B cell (primary cell): ENCODE results near the gene ALDOA. TPM values are rescaled to one million over a fixed set of nuclear protein-coding genes. Genes with fewer than 3 reads are reported as not detected.

Experiments
- ATAC-seq: fragments of 200-7000 bp; cut with Tn5 transposase; one replicate; pipeline ENCODE4 v1.10.0; 2021; ENCODE audit warnings: low read depth, mild to moderate bottlenecking, moderate number of reproducible peaks, moderate library complexity
- CTCF ChIA-PET: fragments of 350-600 bp; sonication (Branson Sonifier 250); formaldehyde crosslinking; loops from one replicate; lab custom pipeline; 2021; ENCODE audit warnings: antibody characterized with exemption, inconsistent platforms; lab: Charles Lee
- POLR2A ChIA-PET: fragments of 350-600 bp; sonication (Branson Sonifier 250); formaldehyde crosslinking; loops from one replicate; lab custom pipeline; 2021; ENCODE audit warnings: antibody characterized with exemption; lab: Charles Lee
- DNase-seq: peaks from one replicate; pipeline ENCODE4 v3.0.0; 2013
- H2AFZ ChIP-seq: 2 replicates; pipeline ENCODE4 v1.6.1; 2012; ENCODE audit warnings: mild to moderate bottlenecking, low read depth, low read length; ENCODE audit not compliant: insufficient read depth, poor library complexity, severe bottlenecking
- H3K27ac ChIP-seq, 2 donors: 1 replicate in 1 of 2; 2 replicates in 1 of 2; pipeline ENCODE4 v1.5.1; 2012 to 2013; ENCODE audit warnings: low read length in 2 of 2, mild to moderate bottlenecking in 2 of 2, moderate library complexity in 1 of 2
- H3K27me3 ChIP-seq, 4 experiments: fragments of 200-600 bp in 1 of 4; sonication (generic) in 1 of 4; replicated peaks in 1 of 4; 1 replicate in 2 of 4; 2 replicates in 2 of 4; pipeline versions ENCODE4 v1.6.1 to v1.7.0; 2013 to 2016; ENCODE audit warnings: low read length in 3 of 4, mild to moderate bottlenecking in 2 of 4, mixed read lengths in 1 of 4, moderate library complexity in 1 of 4; ENCODE audit not compliant: insufficient read depth in 4 of 4, control insufficient read depth in 3 of 4; ENCODE audit errors: control extremely low read depth in 1 of 4
- H3K36me3 ChIP-seq, 2 experiments: replicated peaks in 1 of 2; 1 replicate in 1 of 2; 2 replicates in 1 of 2; pipeline versions ENCODE4 v1.6.1 to v1.7.1; 2013; ENCODE audit warnings: low read length in 1 of 2; ENCODE audit not compliant: insufficient read depth in 2 of 2, control insufficient read depth in 1 of 2; ENCODE audit errors: control extremely low read depth in 1 of 2, extremely low read depth in 1 of 2
- H3K4me1 ChIP-seq, 2 donors: fragments of 200-600 bp in 1 of 2; sonication (generic) in 1 of 2; 1 replicate in 1 of 2; 2 replicates in 1 of 2; pipeline versions ENCODE4 v1.5.1 to v1.6.1; 2013 to 2017; ENCODE audit warnings: low read length in 2 of 2; ENCODE audit not compliant: control insufficient read depth in 2 of 2, insufficient read depth in 2 of 2
- H3K4me2 ChIP-seq: replicated peaks from 2 replicates; pipeline ENCODE3; 2012; ENCODE audit warnings: mild to moderate bottlenecking, low read depth, low read length; ENCODE audit not compliant: poor library complexity, severe bottlenecking
- H3K4me3 ChIP-seq, 5 experiments: fragments of 200-600 bp in 1 of 5; sonication (generic) in 1 of 5; 1 replicate in 3 of 5; 2 replicates in 2 of 5; pipeline versions ENCODE4 v1.5.1 to v1.7.0; 2011 to 2016; ENCODE audit warnings: low read length in 4 of 5, mild to moderate bottlenecking in 4 of 5, low read depth in 2 of 5, control low read depth in 1 of 5, moderate library complexity in 1 of 5; ENCODE audit not compliant: insufficient read depth in 1 of 5; ENCODE audit errors: control extremely low read depth in 1 of 5, extremely low read depth in 1 of 5
- H3K79me2 ChIP-seq: fragments of 200-600 bp; sonication (generic); one replicate; pipeline ENCODE4 v1.6.0; 2016; ENCODE audit warnings: low read length; ENCODE audit not compliant: control insufficient read depth, insufficient read depth
- H3K9ac ChIP-seq: fragments of 200-600 bp; sonication (generic); 2 replicates; pipeline ENCODE4 v1.6.1; 2017; ENCODE audit warnings: mild to moderate bottlenecking, low read length, moderate library complexity
- H3K9me3 ChIP-seq, 3 donors: one replicate each; pipeline versions ENCODE4 v1.6.1 to v1.7.1; 2013; ENCODE audit warnings: low read length in 2 of 3; ENCODE audit not compliant: control insufficient read depth in 2 of 3, insufficient read depth in 1 of 3; ENCODE audit errors: control extremely low read depth in 1 of 3
- H4K20me1 ChIP-seq: 2 replicates; pipeline ENCODE4 v1.6.0; 2012; ENCODE audit warnings: mild to moderate bottlenecking, low read length; ENCODE audit not compliant: insufficient read depth, control insufficient read depth, poor library complexity, severe bottlenecking
- H3K27ac Mint-ChIP-seq: one replicate; pipeline ENCODE4 v1.8.0; 2021; ENCODE audit warnings: mixed read lengths
- H3K27me3 Mint-ChIP-seq: one replicate; pipeline ENCODE4 v1.8.0; 2021; ENCODE audit warnings: mixed read lengths
- H3K4me1 Mint-ChIP-seq: one replicate; pipeline ENCODE4 v1.8.0; 2021; ENCODE audit warnings: mixed read lengths
- H3K4me3 Mint-ChIP-seq: one replicate; pipeline ENCODE4 v1.8.0; 2021; ENCODE audit warnings: mixed read lengths
- H3K9me3 Mint-ChIP-seq: one replicate; pipeline ENCODE4 v1.8.0; 2022; ENCODE audit warnings: mixed read lengths; ENCODE audit not compliant: insufficient read depth
- WGBS: methylation state at CpG from one replicate; pipeline ENCODE4 v1.1.5; 2013; ENCODE audit warnings: missing lambda C conversion rate; ENCODE audit not compliant: insufficient coverage; 5-methylcytosine and 5-hydroxymethylcytosine counted together
- intact Hi-C: fragments of 100-400 bp; cut with micrococcal nuclease; formaldehyde crosslinking; loops from one replicate; pipeline ENCODE4 v1.10.0; 2022
- polyA plus RNA-seq: library from polyadenylated mRNA; depleted of rRNA; stranded (reverse); fragments of >200 nt; gene quantifications from 2 replicates; pipeline ENCODE4 v1.2.3, GENCODE V29; 2012
- total RNA-seq, 2 donors: library from RNA; stranded (reverse); fragments of 120-200 nt in 1 of 2; gene quantifications; 1 replicate in 1 of 2; 2 replicates in 1 of 2; pipeline versions ENCODE4 v1.2.3 to v1.2.4, GENCODE V29; 2013 to 2022
- TF ChIP-seq, protein P1 (sequence below): fragments of 200-600 bp; IDR thresholded peaks from one replicate; pipeline ENCODE4 v1.8.0; 2022; ENCODE audit warnings: antibody characterized with exemption, mild to moderate bottlenecking

ALDOA gene
- total and polyA plus RNA-seq, 2 donors (not counting 1 experiment from before 2014, with no cell fraction given) = 329 to 343 TPM

DNA sequence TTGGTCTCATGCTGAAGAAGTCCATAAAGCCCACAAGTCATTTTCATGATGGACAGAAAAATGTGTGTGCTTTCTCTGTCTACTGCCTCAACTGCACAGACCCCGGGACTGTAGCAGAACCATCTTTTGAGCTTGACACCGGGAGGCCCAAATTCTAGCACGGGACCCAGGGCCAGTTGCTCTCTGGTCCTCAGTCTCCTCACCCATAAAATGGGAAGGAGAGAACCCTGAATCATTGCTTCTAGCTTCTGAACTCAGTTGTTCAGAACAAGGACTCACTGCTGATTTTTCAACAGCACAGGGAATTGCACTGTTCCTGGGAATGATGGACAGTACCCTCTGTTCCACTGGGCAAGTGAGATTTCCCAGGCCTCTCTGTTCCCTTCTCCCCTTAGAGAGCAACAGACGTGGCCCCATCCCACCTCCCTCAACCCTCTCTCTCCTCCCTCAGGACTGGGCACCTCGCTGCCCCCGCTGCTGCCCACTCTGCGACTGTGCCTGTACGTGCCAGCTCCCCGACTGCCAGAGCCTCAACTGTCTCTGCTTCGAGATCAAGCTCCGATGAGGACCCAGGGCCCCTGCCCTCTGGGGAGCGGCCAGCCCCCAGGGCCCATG lies 2.2 kb upstream of the ALDOA start:
- 50% methylated on average over 9 of the region's 12 CpGs for WGBS
- ChIA-PET CTCF (interaction anchor here (0.7 to 1.5 kb wide), 4 partner anchors 14 to 122 kb away, joined by 3 to 7 read pairs (median 4); no protein-coding TSS in a partner anchor), POLR2A (interaction anchor here (1.1 to 1.5 kb wide), 3 partner anchors 28 to 33 kb away, joined by 3 to 6 read pairs (median 5); partner anchors contain the start of genes TBX6 and YPEL3)
- H3K9me3 ChIP-seq = no peaks in the 10 kb centered on the region
- H3K27ac ChIP-seq = peak overlapping the region; percentile 82 to 88
- peak overlapping the region; percentile 95 for H3K4me2 ChIP-seq
- Mint-ChIP-seq H3K27me3 (no peaks in the 10 kb centered on the region), H3K27ac (peak overlapping the region; percentile 99), H3K4me1 (peaks cover 24% of the 10 kb centered on the region), H3K4me3 (peak overlapping the region; percentile 100), H3K9me3 (no peaks in the 10 kb centered on the region)
- DNase-seq (no peak), ATAC-seq (no peak)
- TF ChIP-seq, protein P1, sequence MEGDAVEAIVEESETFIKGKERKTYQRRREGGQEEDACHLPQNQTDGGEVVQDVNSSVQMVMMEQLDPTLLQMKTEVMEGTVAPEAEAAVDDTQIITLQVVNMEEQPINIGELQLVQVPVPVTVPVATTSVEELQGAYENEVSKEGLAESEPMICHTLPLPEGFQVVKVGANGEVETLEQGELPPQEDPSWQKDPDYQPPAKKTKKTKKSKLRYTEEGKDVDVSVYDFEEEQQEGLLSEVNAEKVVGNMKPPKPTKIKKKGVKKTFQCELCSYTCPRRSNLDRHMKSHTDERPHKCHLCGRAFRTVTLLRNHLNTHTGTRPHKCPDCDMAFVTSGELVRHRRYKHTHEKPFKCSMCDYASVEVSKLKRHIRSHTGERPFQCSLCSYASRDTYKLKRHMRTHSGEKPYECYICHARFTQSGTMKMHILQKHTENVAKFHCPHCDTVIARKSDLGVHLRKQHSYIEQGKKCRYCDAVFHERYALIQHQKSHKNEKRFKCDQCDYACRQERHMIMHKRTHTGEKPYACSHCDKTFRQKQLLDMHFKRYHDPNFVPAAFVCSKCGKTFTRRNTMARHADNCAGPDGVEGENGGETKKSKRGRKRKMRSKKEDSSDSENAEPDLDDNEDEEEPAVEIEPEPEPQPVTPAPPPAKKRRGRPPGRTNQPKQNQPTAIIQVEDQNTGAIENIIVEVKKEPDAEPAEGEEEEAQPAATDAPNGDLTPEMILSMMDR = no peak
- intact Hi-C loops = loop anchor here (10.0 kb wide), 2 partner anchors 311 to 631 kb away; partner anchors contain the start of genes MYL11, SRCAP and TBC1D10B
- peak overlapping the region; percentile 96 for H2AFZ ChIP-seq
- peaks cover 23% of the 10 kb centered on the region for H4K20me1 ChIP-seq
- peak overlapping the region; percentile 73 for H3K9ac ChIP-seq
- H3K4me1 ChIP-seq = peaks cover 16 to 33% of the 10 kb centered on the region in 2 donors
- peaks cover 5 to 13% of the 10 kb centered on the region in 2 experiments for H3K36me3 ChIP-seq
- peaks cover 43% of the 10 kb centered on the region for H3K79me2 ChIP-seq
- peak overlapping the region in 4 of 5 experiments; percentile 73 to 96 (median 89) for H3K4me3 ChIP-seq
- H3K27me3 ChIP-seq = no peaks in the 10 kb centered on the region
